Measurements from ENCODE around the gene TANC1. TPM values are rescaled to one million over a fixed set of nuclear protein-coding genes. Genes with fewer than 3 reads are reported as not detected.

TANC1 gene
- total and polyA plus RNA-seq, 2 donors (not counting 3 experiments of a cell fraction or from before 2014, with no cell fraction given) = 58.9 to 99.4 TPM

GRCh38 chr2:158995677-158996049 is 27.2 kb downstream of the TANC1 start:
- BruUV-seq (replicated peaks) = no TSS peak
- DNase-seq (ENCODE audit: low read depth, low spot score) (no peak), FAIRE-seq (no peak)
- Histone ChIP-seq H3K4me3 (replicated peaks in 1 of 3; ENCODE audit: insufficient read depth in 1 of 3, low read depth in 1 of 3, low read length in 3 of 3) (no peak overlapping the region), H3K4me1 (ENCODE audit: control insufficient read depth, extremely low read depth, insufficient read depth, low read length) (peaks cover 41% of the 10 kb centered on the region), H3K79me2 (ENCODE audit: control insufficient read depth, insufficient read depth, low read length) (peaks cover 81% of the 10 kb centered on the region), H3K36me3 (ENCODE audit: control insufficient read depth in 2 of 2, extremely low read depth in 1 of 2, insufficient read depth in 2 of 2, low read length in 2 of 2) (peaks cover 0 to 1% of the 10 kb centered on the region in 2 experiments), H3K9me1 (replicated peaks; ENCODE audit: control insufficient read depth, extremely low read depth, insufficient read depth, low read length) (no peaks in the 10 kb centered on the region), H3K9me3 (replicated peaks; ENCODE audit: control insufficient read depth, insufficient read depth, low read length) (no peaks in the 10 kb centered on the region), H4K20me1 (replicated peaks; ENCODE audit: control insufficient read depth, extremely low read depth, insufficient read depth, low read length) (peaks cover 5% of the 10 kb centered on the region), H3K27ac (ENCODE audit: insufficient read depth, low read depth, low read length) (no peak overlapping the region), H3K9ac (replicated peaks; ENCODE audit: extremely low read depth, insufficient read depth, low read length) (no peak overlapping the region), H2AFZ (ENCODE audit: low read depth, low read length) (no peak overlapping the region), H3K27me3 (ENCODE audit: control insufficient read depth in 2 of 2, insufficient read depth in 2 of 2, low read length in 2 of 2) (no peaks in the 10 kb centered on the region), H3K4me2 (ENCODE audit: insufficient read depth, low read length) (no peak overlapping the region)
- intact Hi-C loops (cut with micrococcal nuclease) = no loop called here
- dilution Hi-C loops (cut with MboI; ENCODE audit: extremely low pct_ligation_motif_present, low sequenced_read_pairs) = no loop called here
- ChIA-PET CTCF (interaction anchor here (0.7 to 1.9 kb wide), 4 partner anchors 10 to 35 kb away, joined by 3 to 6 read pairs (median 4); no protein-coding TSS in a partner anchor), POLR2A (no interaction called here)
- no peak for TF ChIP-seq GATA2 (IDR thresholded peaks at IDR 0.05; ENCODE audit: insufficient read depth, insufficient read length, low read depth, low read length)
- TF ChIP-seq JUN (IDR thresholded peaks at IDR 0.05; ENCODE audit: borderline replicate concordance, insufficient read depth, insufficient read length, low read depth) = no peak
- no peak for TF ChIP-seq MAX (IDR thresholded peaks at IDR 0.05; ENCODE audit: insufficient read depth, insufficient read length)
- TF ChIP-seq POLR2A (IDR thresholded peaks at IDR 0.05; ENCODE audit: low read depth, low read length) = no peak
- TF ChIP-seq CTCF (IDR thresholded peaks at IDR 0.05; ENCODE audit: extremely low read depth in 1 of 2, insufficient read depth in 1 of 2, low read depth in 1 of 2, low read length in 2 of 2) = no peak
- no peak for TF ChIP-seq POLR2AphosphoS5 (IDR thresholded peaks at IDR 0.05; ENCODE audit: insufficient read depth, low read depth, low read length)
- no peak for TF ChIP-seq FOS (IDR thresholded peaks at IDR 0.05; ENCODE audit: borderline replicate concordance, insufficient read depth, low read length)
- TF ChIP-seq MYC (IDR thresholded peaks at IDR 0.05; ENCODE audit: low read depth, low read length) = no peak
- TF ChIP-seq EZH2 (IDR thresholded peaks at IDR 0.05; ENCODE audit: borderline replicate concordance, low read depth, low read length, severe bottlenecking) = no peak
